ENCODE data around the gene KRTAP10-1. TPM values are rescaled to one million over a fixed set of nuclear protein-coding genes. Genes with fewer than 3 reads are reported as not detected.
A peak's percentile ranks its signal among the peaks of the same experiment; 100 is the strongest.
"Not testable (repeated sequence)": the region's sequence is repeated elsewhere in the genome, so short reads cannot be mapped to it uniquely, and the experiment has no call there.

Gene KRTAP10-1
- total and polyA plus RNA-seq, 2 experiments from 2014 or later, result not detected

- peaks cover 14% of the 10 kb centered on the region for H3K4me1 ChIP-seq (ENCODE audit: low read depth)
- H3K9me3 ChIP-seq (ENCODE audit: low read depth), result no peaks in the 10 kb centered on the region
- H3K36me3 ChIP-seq, result no peaks in the 10 kb centered on the region
- H3K27ac ChIP-seq, result no peak within 1 kb of the TSS
- H3K27me3 ChIP-seq, result no peaks in the 10 kb centered on the region
- DNase-seq (ENCODE audit: low read depth in 1 of 2, low spot score in 1 of 2), result no peak
- no peak within 1 kb of the TSS for H3K4me3 ChIP-seq
- no peak for TF ChIP-seq CTCF (IDR thresholded peaks at IDR 0.05; ENCODE audit: low read depth, low read length)
These were observed 11.5 kb upstream of the KRTAP10-1 start, which contains the start of gene KRTAP10-2 for GRCh38 chr21:44551340-44551961. KRTAP10-2 (minus strand) TSS chr21:44551505; CDS start chr21:44551458, 47 bp downstream.

GRCh38 chr21:44550807-44551206 lies 10.8 kb upstream of the KRTAP10-1 start:
- H3K27me3 ChIP-seq, result no peaks in the 10 kb centered on the region
- peaks cover 14% of the 10 kb centered on the region for H3K4me1 ChIP-seq (ENCODE audit: low read depth)
- DNase-seq (ENCODE audit: low read depth in 1 of 2, low spot score in 1 of 2), result no peak
- no peak for TF ChIP-seq CTCF (IDR thresholded peaks at IDR 0.05; ENCODE audit: low read depth, low read length)
- no peaks in the 10 kb centered on the region for H3K9me3 ChIP-seq (ENCODE audit: low read depth)
- no peaks in the 10 kb centered on the region for H3K36me3 ChIP-seq
- no peak overlapping the region for H3K27ac ChIP-seq
- H3K4me3 ChIP-seq, result no peak overlapping the region

GRCh38 chr21:44550285-44550684 lies 10.3 kb upstream of the KRTAP10-1 start:
- H3K4me3 ChIP-seq; H3K9me3 ChIP-seq (ENCODE audit: low read depth); DNase-seq (ENCODE audit: low read depth in 1 of 2, low spot score in 1 of 2); H3K27ac ChIP-seq; H3K27me3 ChIP-seq; H3K36me3 ChIP-seq: not testable (repeated sequence)
- H3K4me1 ChIP-seq (ENCODE audit: low read depth), result peaks cover 14% of the 10 kb centered on the region

GRCh38 chr21:44549525-44550211 lies 9.7 kb upstream of the KRTAP10-1 start:
- peak overlapping the region; percentile 89 for H3K27ac ChIP-seq
- no peaks in the 10 kb centered on the region for H3K36me3 ChIP-seq
- H3K9me3 ChIP-seq (ENCODE audit: low read depth), result no peaks in the 10 kb centered on the region
- no peak overlapping the region for H3K4me3 ChIP-seq
- H3K4me1 ChIP-seq (ENCODE audit: low read depth), result peaks cover 14% of the 10 kb centered on the region
- TF ChIP-seq CTCF (IDR thresholded peaks at IDR 0.05; ENCODE audit: low read depth, low read length), result no peak
- DNase-seq (ENCODE audit: low read depth in 1 of 2, low spot score in 1 of 2), result no peak
- no peaks in the 10 kb centered on the region for H3K27me3 ChIP-seq

- TF ChIP-seq CTCF (IDR thresholded peaks at IDR 0.05; ENCODE audit: low read depth, low read length), result no peak
- DNase-seq (ENCODE audit: low read depth in 1 of 2, low spot score in 1 of 2), result peak in 1 of 2 donors; percentile 66
- Histone ChIP-seq H3K27me3 (no peaks in the 10 kb centered on the region), H3K36me3 (no peaks in the 10 kb centered on the region), H3K4me1 (ENCODE audit: low read depth) (peaks cover 14% of the 10 kb centered on the region), H3K4me3 (no peak overlapping the region), H3K9me3 (ENCODE audit: low read depth) (no peaks in the 10 kb centered on the region), H3K27ac (peak overlapping the region; percentile 89)
These were observed 8.9 kb upstream of the KRTAP10-1 start for GRCh38 chr21:44548922-44549321.

GRCh38 chr21:44548381-44548780 lies 8.4 kb upstream of the KRTAP10-1 start:
- no peak for TF ChIP-seq CTCF (IDR thresholded peaks at IDR 0.05; ENCODE audit: low read depth, low read length)
- Histone ChIP-seq H3K27ac (peak overlapping the region; percentile 89), H3K36me3 (no peaks in the 10 kb centered on the region), H3K4me1 (ENCODE audit: low read depth) (peaks cover 14% of the 10 kb centered on the region), H3K27me3 (no peaks in the 10 kb centered on the region), H3K9me3 (ENCODE audit: low read depth) (no peaks in the 10 kb centered on the region), H3K4me3 (no peak overlapping the region)
- DNase-seq (ENCODE audit: low read depth in 1 of 2, low spot score in 1 of 2), result no peak
